Nephron progenitor cell (in vitro differentiated cells): Measurements from ENCODE around the gene KMT5B.

Experiments used
- DNase-seq: peaks from one replicate; pipeline ENCODE4 v3.0.0; 2021
- H3K27ac Mint-ChIP-seq: 2 replicates; pipeline ENCODE4 v1.8.0; 2021; ENCODE audit warnings: mild to moderate bottlenecking, moderate library complexity, mixed read lengths
- H3K27me3 Mint-ChIP-seq: 2 replicates; pipeline ENCODE4 v1.8.0; 2021; ENCODE audit warnings: mild to moderate bottlenecking, low read depth, mixed read lengths; ENCODE audit not compliant: poor library complexity
- H3K36me3 Mint-ChIP-seq: 2 replicates; pipeline ENCODE4 v1.8.0; 2021; ENCODE audit warnings: low read depth, mixed read lengths
- H3K4me1 Mint-ChIP-seq: 2 replicates; pipeline ENCODE4 v1.8.0; 2021; ENCODE audit warnings: mixed read lengths
- H3K4me3 Mint-ChIP-seq: 2 replicates; pipeline ENCODE4 v1.8.0; 2021; ENCODE audit warnings: mild to moderate bottlenecking, moderate library complexity, mixed read lengths
- H3K9me3 Mint-ChIP-seq: 2 replicates; pipeline ENCODE4 v1.8.0; 2021; ENCODE audit warnings: mild to moderate bottlenecking, moderate library complexity, mixed read lengths
- CTCF ChIP-seq: fragments of 200-600 bp; sonication (generic); IDR thresholded peaks from 2 replicates; pipeline ENCODE4 v1.5.0; 2021; ENCODE audit warnings: antibody characterized with exemption

Gene KMT5B

DNA sequence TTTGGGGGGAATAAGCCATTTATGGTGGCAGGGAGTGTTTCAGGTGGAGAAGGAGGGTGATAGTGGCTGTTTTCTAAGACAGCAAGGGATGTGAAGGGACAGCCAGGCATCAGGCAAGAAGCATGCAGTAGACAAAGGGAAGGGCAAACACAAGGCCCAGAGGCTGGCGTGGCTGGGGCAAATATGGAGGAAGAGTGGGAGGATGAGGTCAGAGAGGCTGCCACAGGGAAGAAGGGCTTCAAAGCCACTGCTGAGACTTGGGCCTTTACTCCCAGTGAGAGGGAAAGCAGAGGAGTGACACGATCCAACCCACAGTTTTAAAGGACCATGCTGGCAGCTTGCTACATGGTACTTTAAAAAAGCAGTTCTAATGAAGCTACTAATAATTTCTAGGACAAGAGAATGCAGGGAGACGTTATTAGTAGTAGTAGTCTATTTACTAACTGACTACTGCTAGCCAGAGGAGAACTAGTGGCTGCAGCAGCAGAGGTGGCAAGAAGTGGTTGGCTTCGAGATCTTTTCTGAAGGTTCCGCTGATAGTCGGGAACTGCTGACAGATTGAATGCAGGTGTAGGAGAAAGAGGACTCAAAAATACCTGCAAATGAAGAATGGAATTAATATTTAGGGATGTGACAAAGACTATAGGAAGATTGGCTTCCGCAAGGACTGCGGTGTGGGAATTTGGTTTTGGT is 13.7 kb downstream of the KMT5B start:
- no peaks in the 10 kb centered on the region for H3K27me3 Mint-ChIP-seq

DNA sequence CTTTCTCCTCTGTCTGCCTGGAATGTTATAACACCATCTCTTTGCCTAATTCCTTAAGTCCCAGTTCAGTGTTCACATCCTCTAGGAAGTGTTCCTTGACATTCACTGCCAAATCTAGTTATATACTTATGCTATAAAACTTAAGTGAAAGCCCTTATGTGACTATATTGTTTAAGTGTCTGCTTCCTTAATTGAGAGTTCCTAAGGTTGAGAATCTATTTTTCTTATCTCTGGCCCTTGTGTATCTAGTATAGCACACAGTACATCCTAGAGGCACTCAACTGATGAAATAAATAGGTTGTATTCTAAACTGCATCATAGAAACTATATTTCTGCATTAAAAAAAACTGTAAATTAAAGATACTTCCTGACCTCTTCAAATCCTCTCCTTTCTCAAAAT is 16.9 kb downstream of the KMT5B start:
- TF ChIP-seq CTCF, result no peak
- no peaks in the 10 kb centered on the region for H3K9me3 Mint-ChIP-seq
- no peaks in the 10 kb centered on the region for H3K27me3 Mint-ChIP-seq
- H3K27ac Mint-ChIP-seq, result no peak overlapping the region
- H3K4me3 Mint-ChIP-seq, result no peak overlapping the region
- peaks cover 22% of the 10 kb centered on the region for H3K36me3 Mint-ChIP-seq
- H3K4me1 Mint-ChIP-seq, result peaks cover 29% of the 10 kb centered on the region
- no peak for DNase-seq

More for the DNA sequence above, 13.7 kb downstream of the KMT5B start:
- Mint-ChIP-seq H3K4me1 (peaks cover 29% of the 10 kb centered on the region), H3K4me3 (no peak overlapping the region), H3K9me3 (no peaks in the 10 kb centered on the region), H3K36me3 (peaks cover 22% of the 10 kb centered on the region), H3K27ac (peak overlapping the region; percentile 23)
- no peak for TF ChIP-seq CTCF
- no peak for DNase-seq

DNA sequence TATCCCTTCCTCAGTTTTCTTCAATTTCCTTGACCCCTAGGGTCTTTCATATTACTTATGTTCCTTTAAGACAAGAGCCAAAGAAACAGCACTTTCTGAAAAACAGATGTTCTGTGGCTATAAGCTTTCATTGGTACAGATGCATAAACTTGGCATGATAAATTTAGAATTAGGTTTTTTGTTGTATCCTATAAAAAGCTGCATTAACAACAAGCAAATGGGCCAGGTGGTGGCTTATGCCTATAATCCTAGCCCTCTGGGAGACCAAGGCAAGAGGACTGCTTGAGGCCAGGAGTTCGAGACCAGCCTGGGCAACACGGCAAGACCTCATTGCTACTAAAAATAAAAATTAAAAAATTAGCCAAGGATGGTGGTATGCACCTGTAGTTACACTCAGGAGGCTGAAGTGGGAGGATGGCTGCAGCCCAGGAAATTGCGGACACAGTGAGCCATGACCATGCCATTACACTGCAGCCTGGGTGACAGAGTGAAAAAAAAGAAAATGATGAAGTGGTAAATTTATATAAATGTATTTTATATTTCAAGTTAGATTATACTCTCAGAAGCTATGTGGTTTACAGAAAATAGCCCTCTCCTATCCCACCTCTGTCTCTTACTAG is 18.3 kb downstream of the KMT5B start:
- no peak for TF ChIP-seq CTCF
- Mint-ChIP-seq H3K27ac (no peak overlapping the region), H3K36me3 (peaks cover 26% of the 10 kb centered on the region), H3K9me3 (no peaks in the 10 kb centered on the region), H3K27me3 (no peaks in the 10 kb centered on the region), H3K4me1 (peaks cover 17% of the 10 kb centered on the region), H3K4me3 (no peak overlapping the region)
- DNase-seq, result no peak

DNA sequence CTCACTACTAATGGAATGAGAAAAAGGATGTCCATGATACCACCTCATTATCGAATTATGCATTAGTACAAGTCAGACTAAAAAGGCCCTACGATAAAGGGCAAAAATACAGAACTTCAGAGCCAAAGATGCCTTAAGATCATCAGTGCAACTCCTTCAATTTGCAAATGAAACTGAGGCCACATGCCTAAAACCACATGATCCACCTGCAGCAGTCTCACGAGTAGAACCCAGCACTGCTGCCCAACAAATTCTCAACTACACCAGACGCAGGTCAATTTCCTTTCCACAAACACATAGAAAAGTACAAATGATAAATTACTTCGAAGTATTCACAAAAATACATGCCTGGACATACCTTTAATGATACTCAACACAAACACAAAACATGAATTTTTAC is 20.1 kb downstream of the KMT5B start:
- Mint-ChIP-seq H3K9me3 (no peaks in the 10 kb centered on the region), H3K27me3 (no peaks in the 10 kb centered on the region), H3K4me3 (no peak overlapping the region), H3K27ac (peak overlapping the region; percentile 14), H3K36me3 (peaks cover 31% of the 10 kb centered on the region), H3K4me1 (peaks cover 4% of the 10 kb centered on the region)
- TF ChIP-seq CTCF, result no peak
- no peak for DNase-seq

GRCh38 chr11:68191661-68192579 is 21.2 kb downstream of the KMT5B start:
- no peak for DNase-seq
- Mint-ChIP-seq H3K27ac (no peak overlapping the region), H3K36me3 (peaks cover 42% of the 10 kb centered on the region), H3K9me3 (no peaks in the 10 kb centered on the region), H3K4me3 (no peak overlapping the region), H3K27me3 (no peaks in the 10 kb centered on the region), H3K4me1 (no peaks in the 10 kb centered on the region)
- no peak for TF ChIP-seq CTCF
